WTC11 (cell line): ENCODE measurements around the gene KCNT2. TPM values are rescaled to one million over a fixed set of nuclear protein-coding genes. Genes with fewer than 3 reads are reported as not detected.

Experiments
- ATAC-seq: fragments of 200-7000 bp; cut with Tn5 transposase; 2 replicates; pipeline ENCODE4 v1.10.0; 2021; ENCODE audit warnings: mild to moderate bottlenecking, moderate library complexity
- CTCF ChIA-PET: fragments of 300-600 bp; sonication (Branson Sonifier 250); formaldehyde crosslinking; loops from one replicate; lab custom pipeline; 2021; ENCODE audit warnings: antibody characterized with exemption; lab: Charles Lee
- POLR2A ChIA-PET: fragments of 350-600 bp; sonication (Branson Sonifier 250); formaldehyde crosslinking; loops from one replicate; lab custom pipeline; 2021; ENCODE audit warnings: antibody characterized with exemption; lab: Charles Lee
- DNase-seq: peaks from one replicate; pipeline ENCODE4 v3.0.0; 2021; ENCODE audit warnings: low spot score
- H3K27ac Mint-ChIP-seq: 2 replicates; pipeline ENCODE4 v1.8.0; 2021; ENCODE audit warnings: mixed read lengths
- H3K27me3 Mint-ChIP-seq: 2 replicates; pipeline ENCODE4 v1.8.0; 2021; ENCODE audit warnings: low read depth, mild to moderate bottlenecking, moderate library complexity, mixed read lengths
- H3K36me3 Mint-ChIP-seq: 2 replicates; pipeline ENCODE4 v1.8.0; 2021; ENCODE audit warnings: mixed read lengths
- H3K4me1 Mint-ChIP-seq: 2 replicates; pipeline ENCODE4 v1.8.0; 2022; ENCODE audit warnings: mixed read lengths
- H3K4me3 Mint-ChIP-seq: 2 replicates; pipeline ENCODE4 v1.8.0; 2021; ENCODE audit warnings: mild to moderate bottlenecking, moderate library complexity, mixed read lengths
- H3K9me3 Mint-ChIP-seq: 2 replicates; pipeline ENCODE4 v1.8.0; 2021; ENCODE audit warnings: mixed read lengths
- ATF1 ChIP-seq: sonication (generic); formaldehyde crosslinking; IDR thresholded peaks from 2 replicates; pipeline ENCODE4 v1.8.1; 2023; ENCODE audit warnings: mild to moderate bottlenecking, moderate library complexity, missing genetic modification reagents
- CTCF ChIP-seq: fragments of 200-600 bp; IDR thresholded peaks from 2 replicates; pipeline ENCODE4 v1.8.0; 2022; ENCODE audit warnings: antibody characterized with exemption
- FOXP4 ChIP-seq: sonication (generic); formaldehyde crosslinking; IDR thresholded peaks from 2 replicates; pipeline ENCODE4 v1.8.0; 2022; ENCODE audit warnings: mild to moderate bottlenecking, missing genetic modification reagents
- IRF2 ChIP-seq: sonication (generic); formaldehyde crosslinking; IDR thresholded peaks from 2 replicates; pipeline ENCODE4 v1.8.0; 2022; ENCODE audit warnings: low read depth, missing genetic modification reagents, borderline replicate concordance
- MLX ChIP-seq: sonication (generic); formaldehyde crosslinking; IDR thresholded peaks from 2 replicates; pipeline ENCODE4 v1.8.1; 2023; ENCODE audit warnings: mild to moderate bottlenecking, missing genetic modification reagents, moderate library complexity
- NFYB ChIP-seq: sonication (generic); formaldehyde crosslinking; conservative IDR thresholded peaks from 2 replicates; pipeline ENCODE4 v1.8.0; 2022; ENCODE audit warnings: low read depth, missing genetic modification reagents
- OVOL2 ChIP-seq: fragments of 250-450 bp; sonication (Bioruptor Pico); IDR thresholded peaks from 2 replicates; pipeline ENCODE4 v1.9.0; 2021; ENCODE audit warnings: mild to moderate bottlenecking, borderline replicate concordance
- PRDM15 ChIP-seq: sonication (generic); formaldehyde crosslinking; IDR thresholded peaks from 2 replicates; pipeline ENCODE4 v1.8.0; 2022; ENCODE audit warnings: missing genetic modification reagents
- RELA ChIP-seq: sonication (generic); formaldehyde crosslinking; IDR thresholded peaks from 2 replicates; pipeline ENCODE4 v1.8.1; 2022; ENCODE audit warnings: missing genetic modification reagents, mild to moderate bottlenecking, borderline replicate concordance
- SMAD4 ChIP-seq: sonication (generic); formaldehyde crosslinking; IDR thresholded peaks from 2 replicates; pipeline ENCODE4 v1.8.0; 2022; ENCODE audit warnings: mild to moderate bottlenecking, missing genetic modification reagents
- SP1 ChIP-seq: sonication (generic); formaldehyde crosslinking; conservative IDR thresholded peaks from 2 replicates; pipeline ENCODE4 v1.8.1; 2022; ENCODE audit warnings: missing genetic modification reagents
- TCF7 ChIP-seq: sonication (generic); formaldehyde crosslinking; IDR thresholded peaks from 2 replicates; pipeline ENCODE4 v1.8.0; 2022; ENCODE audit warnings: mild to moderate bottlenecking, low read depth, missing genetic modification reagents, moderate library complexity
- ZNF232 ChIP-seq: sonication (generic); formaldehyde crosslinking; IDR thresholded peaks from 2 replicates; pipeline ENCODE4 v1.8.0; 2022; ENCODE audit warnings: mild to moderate bottlenecking, missing genetic modification reagents
- ZNF281 ChIP-seq: sonication (generic); formaldehyde crosslinking; IDR thresholded peaks from 2 replicates; pipeline ENCODE4 v1.8.0; 2023; ENCODE audit warnings: mild to moderate bottlenecking, missing genetic modification reagents
- ZNF396 ChIP-seq: fragments of 250-450 bp; sonication (Bioruptor Pico); IDR thresholded peaks from 2 replicates; pipeline ENCODE4 v1.8.0; 2021; ENCODE audit warnings: mild to moderate bottlenecking, moderate library complexity, borderline replicate concordance
- ZNF423 ChIP-seq: fragments of 250-450 bp; sonication (Bioruptor Pico); IDR thresholded peaks from 2 replicates; pipeline ENCODE4 v2.1.2; 2022; ENCODE audit warnings: mild to moderate bottlenecking, moderate library complexity
- ZSCAN18 ChIP-seq: fragments of 250-450 bp; sonication (Bioruptor Pico); IDR thresholded peaks from 2 replicates; pipeline ENCODE4 v2.1.2; 2022; ENCODE audit warnings: mild to moderate bottlenecking, moderate library complexity
- total RNA-seq: library from RNA; stranded (reverse); gene quantifications from 3 replicates; pipeline ENCODE4 v1.2.3, GENCODE V29; 2021

The KCNT2 gene
- total RNA-seq, 1 experiment from 2014 or later, result 11.6 TPM

GRCh38 chr1:196401891-196402290 lies 206.3 kb downstream of the KCNT2 start (continued):
- TF ChIP-seq PRDM15 (CRISPR knock-in tag) (no peak), ZNF423 (CRISPR knock-in tag) (no peak), NFYB (CRISPR knock-in tag) (no peak)

- H3K27ac Mint-ChIP-seq, result no peak overlapping the region
- no peak for ATAC-seq
- no peaks in the 10 kb centered on the region for H3K9me3 Mint-ChIP-seq
- no peaks in the 10 kb centered on the region for H3K36me3 Mint-ChIP-seq
- no peak for TF ChIP-seq ZNF396
- TF ChIP-seq OVOL2 (CRISPR knock-in tag), result no peak
- no peak for TF ChIP-seq SMAD4 (CRISPR knock-in tag)
- TF ChIP-seq MLX (CRISPR knock-in tag), result no peak
- TF ChIP-seq ATF1 (CRISPR knock-in tag), result no peak
- TF ChIP-seq RELA, result no peak
- no peak for TF ChIP-seq IRF2 (CRISPR knock-in tag)
- TF ChIP-seq ZNF232 (CRISPR knock-in tag), result no peak
- TF ChIP-seq ZSCAN18 (CRISPR knock-in tag), result no peak
- no peak for TF ChIP-seq ZNF281 (CRISPR knock-in tag)
- TF ChIP-seq SP1, result no peak
- no peak for TF ChIP-seq FOXP4 (CRISPR knock-in tag)
- TF ChIP-seq TCF7, result no peak
- TF ChIP-seq CTCF, result no peak
- CTCF ChIA-PET, result no interaction called here
- POLR2A ChIA-PET, result no interaction called here
- no peaks in the 10 kb centered on the region for H3K27me3 Mint-ChIP-seq
- H3K4me3 Mint-ChIP-seq, result no peak overlapping the region
- DNase-seq, result no peak
- H3K4me1 Mint-ChIP-seq, result peaks cover 23% of the 10 kb centered on the region
Observed at GRCh38 chr1:196401452-196401833, 206.8 kb downstream of the KCNT2 start.
